Sigmoid colon (tissue), 7 donors: ENCODE data around the gene LARGE1. TPM values are rescaled to one million over a fixed set of nuclear protein-coding genes. Genes with fewer than 3 reads are reported as not detected.

Experiments used
- DNase-seq: peaks from one replicate; pipeline ENCODE4 v3.0.0-alpha.2; 2019
- H3K27ac ChIP-seq, 4 donors: fragments of 200-600 bp; sonication (generic); one replicate each; pipeline ENCODE4 v1.5.1; 2016 to 2019; ENCODE audit warnings: mild to moderate bottlenecking in 1 of 4
- H3K27me3 ChIP-seq, 3 donors: fragments of 200-600 bp; sonication (generic); one replicate each; pipeline ENCODE4 v1.5.1; 2019; ENCODE audit warnings: mild to moderate bottlenecking in 1 of 3
- H3K36me3 ChIP-seq, 4 donors: fragments of 200-600 bp; sonication (generic); one replicate each; pipeline ENCODE4 v1.5.1; 2016 to 2019
- H3K4me1 ChIP-seq, 4 donors: fragments of 200-600 bp; sonication (generic); one replicate each; pipeline ENCODE4 v1.5.1; 2017 to 2019
- H3K4me3 ChIP-seq, 4 donors: fragments of 200-600 bp; sonication (generic); one replicate each; pipeline ENCODE4 v1.5.1; 2017 to 2019; ENCODE audit warnings: mild to moderate bottlenecking in 2 of 4, moderate library complexity in 1 of 4
- H3K9me3 ChIP-seq, 4 donors: fragments of 200-600 bp in 3 of 4; sonication (generic) in 3 of 4; one replicate each; pipeline versions ENCODE4 v1.5.1 to v1.6.1; 2013 to 2019
- CTCF ChIP-seq, 4 experiments: fragments of 450-650 bp in 3 of 4; fragments of 200-600 bp in 1 of 4; IDR thresholded peaks; one replicate each; pipeline ENCODE4 v1.5.1; 2016 to 2019; ENCODE audit warnings: antibody characterized with exemption in 4 of 4, mild to moderate bottlenecking in 3 of 4, moderate library complexity in 2 of 4
- EP300 ChIP-seq, 4 donors: sonication (generic); formaldehyde crosslinking; IDR thresholded peaks; one replicate each; pipeline ENCODE4 v1.6.1; 2017; ENCODE audit warnings: antibody characterized with exemption in 4 of 4
- POLR2A ChIP-seq, 2 donors: fragments of 450-650 bp; IDR thresholded peaks; one replicate each; pipeline ENCODE4 v1.6.1; 2016; ENCODE audit warnings: antibody characterized with exemption in 2 of 2, mild to moderate bottlenecking in 2 of 2, moderate library complexity in 2 of 2
- POLR2AphosphoS5 ChIP-seq, 4 donors: sonication (generic); formaldehyde crosslinking; IDR thresholded peaks; one replicate each; pipeline ENCODE4 v1.6.1; 2017; ENCODE audit warnings: antibody characterized with exemption in 4 of 4
- WGBS, 2 donors: extraction: QIAGEN DNeasy Blood & Tissue Kit; methylation state at CpG; one replicate each; pipeline ENCODE4 v1.1.7; 2013; 5-methylcytosine and 5-hydroxymethylcytosine counted together
- intact Hi-C: fragments of 100-400 bp; cut with DNase I; formaldehyde crosslinking; loops from one replicate; pipeline ENCODE4 v1.15.1; 2023
- polyA plus RNA-seq, 3 donors: library from polyadenylated mRNA; stranded (reverse); fragments of 200-250 nt; gene quantifications; one replicate each; pipeline ENCODE4 v1.2.3, GENCODE V29; 2013
- total RNA-seq, 4 donors: library from RNA; depleted of rRNA; stranded (reverse); fragments of >200 nt; gene quantifications; one replicate each; pipeline ENCODE4 v1.1.0, GENCODE V29; 2016
- donor health status: healthy with polysubstance abuse.
- donor health status: Bipolar disorder and iron deficiency.
- donor health status: healthy.

LARGE1 gene
- total and polyA plus RNA-seq, 7 donors = 5.8 to 74.4 (median 38.0) TPM

- Histone ChIP-seq H3K27ac (peak overlapping the region in 2 of 4 donors; percentile 57 to 62), H3K4me3 (no peak overlapping the region), H3K36me3 (no peaks in the 10 kb centered on the region), H3K9me3 (no peaks in the 10 kb centered on the region), H3K27me3 (no peaks in the 10 kb centered on the region), H3K4me1 (peaks cover 0 to 68% (median 64%) of the 10 kb centered on the region in 4 donors)
- intact Hi-C loops = no loop called here
- TF ChIP-seq POLR2A (IDR thresholded peaks at IDR 0.05) = no peak
- TF ChIP-seq EP300 (IDR thresholded peaks at IDR 0.05) = no peak
- no peak for TF ChIP-seq CTCF (IDR thresholded peaks at IDR 0.05)
- TF ChIP-seq POLR2AphosphoS5 (IDR thresholded peaks at IDR 0.05) = peak in 2 of 4 donors; percentile 44 to 52
- DNase-seq = no peak
- 81 to 88% methylated on average over 4 of the region's 4 CpGs for WGBS, 2 donors
Measured at GRCh38 chr22:33821290-33821689, 99.0 kb downstream of the LARGE1 start.

GRCh38 chr22:33819743-33820142, 100.5 kb downstream of the LARGE1 start:
- Histone ChIP-seq H3K27ac (no peak overlapping the region), H3K36me3 (no peaks in the 10 kb centered on the region), H3K9me3 (no peaks in the 10 kb centered on the region), H3K27me3 (no peaks in the 10 kb centered on the region), H3K4me3 (no peak overlapping the region), H3K4me1 (peaks cover 0 to 57% (median 50%) of the 10 kb centered on the region in 4 donors)
- TF ChIP-seq POLR2AphosphoS5 (IDR thresholded peaks at IDR 0.05) (no peak), EP300 (IDR thresholded peaks at IDR 0.05) (no peak), POLR2A (IDR thresholded peaks at IDR 0.05) (no peak), CTCF (IDR thresholded peaks at IDR 0.05) (no peak)
- intact Hi-C loops = no loop called here
- no peak for DNase-seq
- WGBS, 2 donors = 93 to 95% methylated on average over 3 of the region's 3 CpGs

- intact Hi-C loops = no loop called here
- no peak overlapping the region for H3K4me3 ChIP-seq
- WGBS, 2 donors = 78 to 93% methylated on average over 4 of the region's 4 CpGs
- no peaks in the 10 kb centered on the region for H3K9me3 ChIP-seq
- DNase-seq = no peak
- peaks cover 0 to 37% (median 32%) of the 10 kb centered on the region in 4 donors for H3K4me1 ChIP-seq
- no peaks in the 10 kb centered on the region for H3K27me3 ChIP-seq
- TF ChIP-seq CTCF (IDR thresholded peaks at IDR 0.05) (no peak), POLR2A (IDR thresholded peaks at IDR 0.05) (no peak), POLR2AphosphoS5 (IDR thresholded peaks at IDR 0.05) (no peak), EP300 (IDR thresholded peaks at IDR 0.05) (no peak)
- no peak overlapping the region for H3K27ac ChIP-seq
- H3K36me3 ChIP-seq = no peaks in the 10 kb centered on the region
Measured at GRCh38 chr22:33817512-33818127, 102.7 kb downstream of the LARGE1 start.

- DNase-seq = no peak
- Histone ChIP-seq H3K4me1 (peaks cover 0 to 52% (median 42%) of the 10 kb centered on the region in 4 donors), H3K36me3 (no peaks in the 10 kb centered on the region), H3K27ac (peak overlapping the region; percentile 74 to 85 (median 82)), H3K9me3 (no peaks in the 10 kb centered on the region), H3K27me3 (no peaks in the 10 kb centered on the region), H3K4me3 (no peak overlapping the region)
- TF ChIP-seq POLR2AphosphoS5 (IDR thresholded peaks at IDR 0.05) = no peak
- no peak for TF ChIP-seq EP300 (IDR thresholded peaks at IDR 0.05)
- no peak for TF ChIP-seq POLR2A (IDR thresholded peaks at IDR 0.05)
- TF ChIP-seq CTCF (IDR thresholded peaks at IDR 0.05) = no peak
- 88 to 91% methylated on average over 7 of the region's 7 CpGs for WGBS, 2 donors
- intact Hi-C loops = loop anchor here (5.0 kb wide), 1 partner anchor 95 kb away; no protein-coding TSS in a partner anchor
Measured at GRCh38 chr22:33812360-33812977, 107.8 kb downstream of the LARGE1 start.
